Measurements from ENCODE around the gene RFFL. TPM values are rescaled to one million over a fixed set of nuclear protein-coding genes. Genes with fewer than 3 reads are reported as not detected.

RFFL gene
- total RNA-seq, 1 experiment from 2014 or later, result 8.2 TPM

DNA sequence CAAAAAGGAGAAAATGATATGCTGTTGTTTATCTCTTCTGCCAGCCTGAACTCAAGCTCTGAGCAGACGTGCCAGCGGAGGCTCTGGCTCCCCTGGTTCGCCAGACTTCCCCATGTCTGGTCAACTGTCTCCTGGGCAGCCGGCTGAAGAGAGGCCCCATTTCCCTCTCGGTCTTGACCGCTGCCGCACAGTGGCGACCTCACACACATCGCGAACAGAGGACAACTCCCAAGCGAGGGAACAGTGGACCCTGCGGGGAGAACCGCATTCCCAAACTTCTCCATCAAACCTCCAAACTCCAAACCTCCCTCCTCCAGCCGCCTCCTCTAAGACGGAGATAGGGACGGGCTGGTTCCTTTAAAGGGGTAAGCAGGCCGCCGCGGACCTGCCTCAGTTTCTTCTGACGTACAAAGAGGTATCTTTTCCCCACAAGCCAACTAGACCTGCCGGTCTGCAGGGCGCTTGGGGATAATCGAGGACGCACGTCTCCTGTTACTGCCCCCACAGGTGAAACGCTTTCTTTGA is 24.9 kb upstream of the RFFL start:
- H3K27me3 ChIP-seq (replicated peaks), result no peaks in the 10 kb centered on the region
- peak; percentile 56 to 64 for DNase-seq (ENCODE audit: low read depth in 1 of 2, low spot score in 2 of 2)
- H3K27ac ChIP-seq, result peak overlapping the region; percentile 72
- 0 out of 2 replicates have a peak, but pooled peaks cover 4% of the 10 kb centered on the region for H3K9me3 ChIP-seq (replicated peaks)
- peak overlapping the region; percentile 85 for H3K4me3 ChIP-seq
- H3K4me1 ChIP-seq (replicated peaks), result peaks cover 42% of the 10 kb centered on the region
- 0 out of 2 replicates have a peak, but pooled peaks cover 3% of the 10 kb centered on the region for H3K36me3 ChIP-seq

DNA sequence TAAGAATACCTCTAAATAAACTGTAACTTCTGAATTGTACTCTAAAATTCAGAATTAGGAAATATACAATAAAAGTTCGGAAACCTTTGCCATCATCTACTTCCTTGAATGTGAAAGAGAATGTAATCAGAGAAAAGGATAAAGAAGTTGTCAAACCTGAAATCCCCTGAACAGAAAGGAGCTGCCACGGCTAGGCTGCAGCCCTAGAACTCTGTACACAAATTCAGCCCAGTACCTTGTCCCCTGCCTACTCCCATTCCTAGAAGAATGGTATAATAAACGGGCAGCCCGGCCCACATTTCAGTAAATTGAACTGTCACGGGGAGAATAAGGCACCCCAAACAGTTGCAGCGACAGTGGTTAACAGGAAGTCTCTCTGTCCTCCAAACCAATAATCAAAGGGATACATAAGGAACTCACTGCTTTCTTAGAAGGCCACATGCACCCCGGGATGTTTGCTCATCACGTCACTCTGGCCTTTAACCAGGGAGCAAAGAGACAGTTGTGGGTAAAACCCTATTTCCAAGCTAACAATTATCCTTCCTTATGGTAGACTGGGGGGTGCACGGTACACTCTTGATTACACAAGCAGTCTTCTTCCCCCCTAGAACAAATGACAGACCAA is 24.3 kb upstream of the RFFL start:
- 0 out of 2 replicates have a peak, but pooled peaks cover 3% of the 10 kb centered on the region for H3K36me3 ChIP-seq
- H3K4me1 ChIP-seq (replicated peaks), result peaks cover 48% of the 10 kb centered on the region
- peak overlapping the region; percentile 72 for H3K27ac ChIP-seq
- H3K9me3 ChIP-seq (replicated peaks), result 0 out of 2 replicates have a peak, but pooled peaks cover 4% of the 10 kb centered on the region
- no peaks in the 10 kb centered on the region for H3K27me3 ChIP-seq (replicated peaks)
- DNase-seq (ENCODE audit: low read depth in 1 of 2, low spot score in 2 of 2), result no peak
- H3K4me3 ChIP-seq, result peak overlapping the region; percentile 85

DNA sequence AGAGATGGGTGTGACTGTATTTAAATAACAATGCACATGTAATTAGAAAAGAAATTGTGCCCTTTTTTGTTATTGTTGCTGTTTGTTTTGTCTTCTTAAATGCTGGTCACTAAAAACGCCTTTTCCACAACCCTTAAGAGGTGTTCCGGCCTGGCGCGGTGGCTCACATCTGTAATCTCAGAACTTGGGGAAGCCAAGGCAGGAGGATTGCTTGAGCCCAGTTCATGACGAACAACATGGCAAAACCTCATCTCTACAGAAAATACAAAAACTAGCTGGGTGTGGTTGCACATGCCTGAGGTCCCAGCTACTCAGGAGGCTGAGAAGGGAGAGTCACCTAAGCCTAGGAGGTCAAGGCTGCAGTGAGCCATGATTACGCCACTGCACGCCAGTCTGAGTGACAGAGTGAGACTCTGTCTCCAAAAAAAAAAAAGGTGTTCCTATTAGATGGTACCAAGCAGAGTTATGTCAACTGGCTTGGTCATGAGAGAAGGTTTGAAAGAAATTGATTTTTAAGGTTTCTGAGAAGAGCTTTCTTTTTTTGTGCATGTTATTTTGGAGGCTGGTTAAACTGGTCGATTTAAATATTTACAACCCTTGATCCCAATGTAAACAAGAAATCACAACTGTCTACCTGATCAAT is 23.5 kb upstream of the RFFL start:
- Histone ChIP-seq H3K27ac (no peak overlapping the region), H3K27me3 (replicated peaks) (no peaks in the 10 kb centered on the region), H3K9me3 (replicated peaks) (0 out of 2 replicates have a peak, but pooled peaks cover 4% of the 10 kb centered on the region), H3K4me1 (replicated peaks) (peaks cover 56% of the 10 kb centered on the region), H3K4me3 (no peak overlapping the region), H3K36me3 (0 out of 2 replicates have a peak, but pooled peaks cover 3% of the 10 kb centered on the region)
- no peak for DNase-seq (ENCODE audit: low read depth in 1 of 2, low spot score in 2 of 2)

DNA sequence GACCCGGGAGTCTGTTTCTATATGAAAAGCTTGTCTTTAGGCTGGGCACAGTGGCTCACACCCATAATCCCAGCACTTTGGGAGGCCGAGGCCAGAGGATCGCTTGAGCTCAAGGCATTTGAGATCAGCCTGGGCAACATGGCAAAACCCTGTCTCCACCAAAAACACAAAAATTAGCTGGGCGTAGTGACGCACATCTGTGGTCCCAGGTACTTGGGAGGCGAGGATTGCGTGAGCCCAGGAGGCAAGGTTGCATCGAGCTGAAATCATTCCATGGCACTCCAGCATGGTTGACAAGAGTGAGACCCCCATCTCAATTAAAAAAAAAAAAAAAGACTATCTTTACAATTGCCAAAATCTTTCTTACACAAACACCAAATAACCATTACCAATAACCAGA is 22.7 kb upstream of the RFFL start:
- Histone ChIP-seq H3K27ac (no peak overlapping the region), H3K9me3 (replicated peaks) (0 out of 2 replicates have a peak, but pooled peaks cover 4% of the 10 kb centered on the region), H3K4me1 (replicated peaks) (peaks cover 57% of the 10 kb centered on the region), H3K4me3 (no peak overlapping the region), H3K36me3 (0 out of 2 replicates have a peak, but pooled peaks cover 3% of the 10 kb centered on the region), H3K27me3 (replicated peaks) (no peaks in the 10 kb centered on the region)
- no peak for DNase-seq (ENCODE audit: low read depth in 1 of 2, low spot score in 2 of 2)

DNA sequence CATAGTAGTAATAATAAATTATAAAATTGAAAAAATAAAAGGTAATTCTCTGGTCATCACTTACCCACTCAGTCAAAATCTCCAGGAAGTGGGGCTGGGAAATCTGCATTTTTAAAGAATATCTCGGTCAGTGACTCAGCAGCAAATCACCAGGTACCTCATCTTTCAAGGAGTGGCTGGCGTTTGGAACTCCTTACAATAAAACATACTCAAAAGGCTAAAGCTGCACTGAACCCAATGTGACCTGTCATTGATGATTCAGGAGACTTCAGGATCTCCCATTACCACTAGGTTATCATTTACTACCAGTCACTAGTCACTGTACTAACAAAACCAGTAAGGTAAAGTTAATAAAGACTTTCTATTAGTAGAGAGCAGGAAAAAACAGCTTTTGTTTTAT is 21.5 kb upstream of the RFFL start:
- Histone ChIP-seq H3K27ac (peak overlapping the region; percentile 15; the same call in 1 of the 2 replicates), H3K27me3 (replicated peaks) (no peaks in the 10 kb centered on the region), H3K4me1 (replicated peaks) (peaks cover 57% of the 10 kb centered on the region), H3K36me3 (0 out of 2 replicates have a peak, but pooled peaks cover 3% of the 10 kb centered on the region), H3K9me3 (replicated peaks) (0 out of 2 replicates have a peak, but pooled peaks cover 4% of the 10 kb centered on the region), H3K4me3 (no peak overlapping the region)
- DNase-seq (ENCODE audit: low read depth in 1 of 2, low spot score in 2 of 2), result no peak

DNA sequence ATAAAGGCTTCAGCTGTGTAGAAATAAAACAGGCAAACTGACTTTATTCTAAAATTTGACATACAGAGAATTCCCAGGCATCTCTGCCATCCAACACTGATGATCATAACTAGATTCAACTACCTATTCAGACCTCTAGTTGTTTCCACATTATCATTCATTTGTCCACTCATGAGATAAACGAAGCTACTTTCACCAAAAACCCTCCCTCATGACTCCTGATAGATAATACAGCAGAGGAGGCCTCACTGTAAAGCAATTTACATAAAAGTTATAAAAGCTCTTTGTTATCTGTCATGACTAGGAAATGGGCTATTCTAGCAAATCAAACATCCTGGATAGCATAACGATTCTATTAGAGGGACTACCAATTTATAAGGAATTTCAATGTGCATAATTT is 19.6 kb upstream of the RFFL start:
- Histone ChIP-seq H3K4me1 (replicated peaks) (peaks cover 47% of the 10 kb centered on the region), H3K9me3 (replicated peaks) (no peaks in the 10 kb centered on the region), H3K36me3 (no peaks in the 10 kb centered on the region), H3K27ac (no peak overlapping the region), H3K27me3 (replicated peaks) (no peaks in the 10 kb centered on the region), H3K4me3 (no peak overlapping the region)
- no peak for DNase-seq (ENCODE audit: low read depth in 1 of 2, low spot score in 2 of 2)

DNA sequence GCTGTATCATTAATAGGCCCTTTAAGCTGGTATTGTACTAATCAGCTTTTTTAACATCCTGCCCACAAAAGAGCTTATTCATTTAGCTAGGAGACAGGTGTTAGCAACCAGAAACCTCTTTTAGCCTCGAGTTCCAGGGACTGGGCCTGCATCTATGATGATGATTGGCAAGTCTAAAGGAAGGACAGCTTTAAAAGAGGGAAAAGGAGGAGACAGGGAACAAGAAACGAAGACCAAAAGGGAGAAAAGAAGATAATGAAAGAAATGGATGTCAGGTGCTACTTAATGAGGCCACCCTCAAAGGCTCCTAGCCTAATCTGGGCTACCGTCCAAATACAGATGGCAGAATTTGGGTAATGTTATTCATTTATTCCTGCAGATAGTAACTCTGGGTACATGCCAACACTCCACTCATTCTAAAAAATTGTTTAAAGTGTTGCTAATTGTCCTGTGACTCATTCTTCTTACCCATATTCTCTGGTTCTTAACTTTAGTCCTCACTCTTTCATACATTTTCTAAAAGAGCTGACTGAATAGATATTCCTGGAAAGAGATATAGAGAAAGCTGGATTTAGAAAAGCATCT is 18.7 kb upstream of the RFFL start:
- peak; percentile 50 to 72 for DNase-seq (ENCODE audit: low read depth in 1 of 2, low spot score in 2 of 2)
- Histone ChIP-seq H3K36me3 (no peaks in the 10 kb centered on the region), H3K27me3 (replicated peaks) (no peaks in the 10 kb centered on the region), H3K4me1 (replicated peaks) (peaks cover 39% of the 10 kb centered on the region), H3K4me3 (no peak overlapping the region), H3K27ac (0 out of 2 replicates have a peak overlapping the region, but pooled peaks have one; percentile 6), H3K9me3 (replicated peaks) (no peaks in the 10 kb centered on the region)

DNA sequence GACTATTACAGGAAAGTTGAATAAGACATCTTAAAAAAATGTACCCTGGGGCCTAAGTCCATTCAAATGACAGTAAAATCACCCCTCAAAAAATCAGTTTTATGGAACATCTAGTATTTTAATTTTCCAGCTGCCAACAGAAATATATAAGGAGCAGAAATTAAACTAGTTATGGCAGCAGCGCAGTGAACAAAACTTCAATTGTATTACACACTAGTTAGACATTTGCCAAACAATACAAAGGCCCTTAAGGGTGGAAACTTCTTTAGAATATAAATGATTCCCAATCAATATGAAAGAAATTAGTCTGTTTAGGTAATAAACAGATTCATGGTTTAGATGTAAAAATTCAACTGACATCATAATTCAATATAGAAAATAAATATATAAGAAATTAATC is 18.1 kb upstream of the RFFL start:
- no peak for DNase-seq (ENCODE audit: low read depth in 1 of 2, low spot score in 2 of 2)
- no peak overlapping the region for H3K27ac ChIP-seq
- no peaks in the 10 kb centered on the region for H3K36me3 ChIP-seq
- peaks cover 39% of the 10 kb centered on the region for H3K4me1 ChIP-seq (replicated peaks)
- no peaks in the 10 kb centered on the region for H3K27me3 ChIP-seq (replicated peaks)
- H3K9me3 ChIP-seq (replicated peaks), result no peaks in the 10 kb centered on the region
- no peak overlapping the region for H3K4me3 ChIP-seq

DNA sequence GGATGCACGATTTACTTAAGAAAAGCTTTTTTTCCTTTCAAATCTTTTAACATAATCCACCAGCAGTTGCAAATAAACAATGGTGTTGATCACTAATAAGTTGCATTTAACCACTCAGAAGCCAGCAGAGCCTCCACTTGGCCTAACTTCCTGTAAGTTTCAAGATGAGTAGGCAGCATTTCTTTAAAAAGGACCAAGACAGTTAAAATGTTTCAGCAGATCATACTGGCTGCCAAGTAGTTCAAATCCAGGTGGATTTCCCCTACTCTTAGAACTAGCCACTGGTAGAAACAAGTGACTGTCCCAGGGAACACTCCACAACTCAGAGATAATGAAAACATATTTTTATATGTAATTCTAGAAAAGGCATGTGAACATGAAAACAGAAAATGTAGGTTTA is 17.0 kb upstream of the RFFL start:
- no peaks in the 10 kb centered on the region for H3K27me3 ChIP-seq (replicated peaks)
- no peaks in the 10 kb centered on the region for H3K9me3 ChIP-seq (replicated peaks)
- no peak overlapping the region for H3K4me3 ChIP-seq
- no peaks in the 10 kb centered on the region for H3K36me3 ChIP-seq
- no peak for DNase-seq (ENCODE audit: low read depth in 1 of 2, low spot score in 2 of 2)
- H3K27ac ChIP-seq, result no peak overlapping the region
- peaks cover 37% of the 10 kb centered on the region for H3K4me1 ChIP-seq (replicated peaks)

DNA sequence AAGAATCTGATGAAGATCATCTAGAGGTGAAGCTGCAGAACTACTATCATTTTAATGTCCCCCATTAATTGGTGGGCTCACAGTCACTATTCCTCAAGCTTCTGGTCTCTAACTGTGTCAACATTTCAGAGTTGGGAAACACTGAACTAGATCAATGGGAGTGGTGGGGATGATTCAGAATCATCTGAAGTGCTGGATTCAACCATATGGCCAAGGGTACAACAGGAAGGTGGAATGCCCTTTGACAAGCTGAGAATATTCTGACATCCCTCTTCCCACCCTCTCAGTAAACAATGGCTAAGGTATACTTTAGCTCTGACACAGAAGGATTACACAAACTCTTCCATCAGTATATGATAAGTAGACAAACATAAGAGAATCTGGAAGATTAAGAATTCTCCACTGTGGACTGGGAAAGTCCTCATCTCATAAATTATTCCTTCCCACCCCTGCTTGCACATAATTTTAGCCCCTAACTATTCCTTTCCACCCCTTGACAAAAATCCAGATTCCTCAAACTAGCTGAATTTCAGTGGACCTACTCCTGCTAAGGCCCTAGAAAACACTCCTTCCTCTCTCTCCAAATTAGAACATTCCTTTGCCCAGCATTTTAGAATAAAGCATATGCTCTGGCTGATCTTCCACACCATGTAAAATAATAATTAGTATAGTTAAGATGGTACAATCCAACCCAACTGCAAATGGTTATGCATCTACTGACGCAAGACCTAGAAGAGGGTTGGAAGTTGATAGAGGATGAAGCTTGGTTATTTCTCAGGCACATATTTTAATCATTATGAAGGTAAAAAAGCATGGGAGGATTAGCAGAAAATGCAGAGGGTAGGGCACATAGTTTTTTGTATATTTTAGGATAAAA is 16.3 kb upstream of the RFFL start:
- Histone ChIP-seq H3K36me3 (no peaks in the 10 kb centered on the region), H3K27me3 (replicated peaks) (no peaks in the 10 kb centered on the region), H3K27ac (no peak overlapping the region), H3K9me3 (replicated peaks) (no peaks in the 10 kb centered on the region), H3K4me3 (no peak overlapping the region), H3K4me1 (replicated peaks) (peaks cover 36% of the 10 kb centered on the region)
- no peak for DNase-seq (ENCODE audit: low read depth in 1 of 2, low spot score in 2 of 2)

DNA sequence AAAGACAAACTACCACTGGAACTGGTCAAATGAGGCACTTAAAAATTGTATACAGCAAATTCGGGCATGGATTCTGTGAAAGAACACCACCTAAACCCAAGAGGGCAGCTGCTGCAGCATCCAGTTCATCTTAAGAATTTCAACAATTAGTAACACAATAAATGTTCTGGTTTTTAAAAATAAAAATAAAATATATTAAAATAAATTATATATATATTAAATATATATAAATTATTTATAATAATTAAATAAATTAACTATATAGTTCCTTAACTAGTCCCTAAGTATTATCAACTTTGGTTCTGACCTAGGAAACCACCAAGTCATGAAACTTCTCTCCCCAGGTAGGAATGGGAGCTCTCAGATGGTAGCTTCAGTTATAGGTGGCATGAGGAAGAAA is 13.4 kb upstream of the RFFL start:
- H3K27ac ChIP-seq, result no peak overlapping the region
- H3K9me3 ChIP-seq (replicated peaks), result no peaks in the 10 kb centered on the region
- no peak for DNase-seq (ENCODE audit: low read depth in 1 of 2, low spot score in 2 of 2)
- peaks cover 24% of the 10 kb centered on the region for H3K4me1 ChIP-seq (replicated peaks)
- H3K36me3 ChIP-seq, result no peaks in the 10 kb centered on the region
- no peaks in the 10 kb centered on the region for H3K27me3 ChIP-seq (replicated peaks)
- no peak overlapping the region for H3K4me3 ChIP-seq

DNA sequence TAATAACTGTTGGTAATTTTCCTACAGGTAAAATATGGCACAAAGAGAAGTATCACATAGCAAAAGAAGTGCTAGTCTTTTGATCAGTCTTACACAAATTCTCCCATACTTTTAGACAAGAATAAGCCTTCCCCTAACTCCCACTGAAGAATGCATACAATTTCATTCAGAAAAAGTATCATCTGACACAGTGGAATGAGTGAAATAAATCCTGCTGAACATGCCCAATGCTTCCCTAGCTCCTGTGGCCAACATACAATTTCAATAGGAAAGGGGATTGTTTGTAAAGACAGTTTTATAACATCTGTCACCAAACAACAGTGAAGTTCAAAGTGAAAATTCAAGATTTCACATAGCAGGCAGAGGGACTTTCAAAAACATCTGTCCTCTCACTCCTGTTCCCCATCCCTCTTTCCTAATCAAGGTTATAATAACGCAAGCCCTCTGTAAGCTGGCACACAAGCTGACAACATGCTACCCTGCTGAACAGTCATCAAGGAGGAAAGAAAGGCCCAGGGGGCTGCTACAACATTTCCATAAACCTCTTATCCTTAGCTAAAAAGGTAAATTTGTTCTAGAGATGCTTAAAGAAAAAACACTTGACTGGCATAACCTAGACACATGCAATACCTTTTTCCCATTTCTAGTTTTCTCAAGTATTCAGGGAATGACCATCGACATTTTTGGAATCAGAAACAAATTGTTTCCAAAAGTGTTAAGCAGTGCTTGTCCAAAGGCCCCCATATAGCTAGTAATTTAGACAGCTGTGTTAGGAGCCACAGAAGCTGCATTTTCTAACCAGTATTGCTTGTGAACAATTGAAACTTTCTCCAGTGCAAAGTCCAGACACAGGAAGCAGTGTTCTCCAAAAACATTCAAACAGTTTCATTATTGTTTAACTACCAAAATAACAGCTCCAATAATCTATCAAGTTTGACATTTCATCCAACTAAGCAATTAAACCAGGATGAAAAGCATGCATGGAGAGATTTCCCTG is 11.5 kb upstream of the RFFL start:
- no peak for DNase-seq (ENCODE audit: low read depth in 1 of 2, low spot score in 2 of 2)
- no peaks in the 10 kb centered on the region for H3K9me3 ChIP-seq (replicated peaks)
- no peaks in the 10 kb centered on the region for H3K36me3 ChIP-seq
- H3K27ac ChIP-seq, result no peak overlapping the region
- peaks cover 24% of the 10 kb centered on the region for H3K4me1 ChIP-seq (replicated peaks)
- no peak overlapping the region for H3K4me3 ChIP-seq
- H3K27me3 ChIP-seq (replicated peaks), result no peaks in the 10 kb centered on the region

Data from SJSA1 (cell line).